Esophagus squamous epithelium (tissue), 4 donors: ENCODE data around the gene UBR4.

Experiments used
- CTCF ChIP-seq, 6 experiments: fragments of 450-650 bp in 4 of 6; fragments of 200-600 bp in 2 of 6; sonication (generic) in 2 of 6; IDR thresholded peaks; one replicate each; pipeline ENCODE4 v1.5.1; 2016 to 2019; ENCODE audit warnings: antibody characterized with exemption in 6 of 6, mild to moderate bottlenecking in 4 of 6, moderate library complexity in 4 of 6
- POLR2A ChIP-seq, 4 donors: fragments of 450-650 bp; IDR thresholded peaks; one replicate each; pipeline ENCODE4 v1.6.1; 2017; ENCODE audit warnings: antibody characterized with exemption in 4 of 4, mild to moderate bottlenecking in 4 of 4, moderate library complexity in 3 of 4

GRCh38 chr1:19064906-19065450 lies 145.1 kb downstream of the UBR4 start:
- TF ChIP-seq CTCF (IDR thresholded peaks at IDR 0.05) (no peak), POLR2A (IDR thresholded peaks at IDR 0.05) (no peak)
